Measurements from ENCODE around the gene DDX39A.

DDX39A gene

DNA sequence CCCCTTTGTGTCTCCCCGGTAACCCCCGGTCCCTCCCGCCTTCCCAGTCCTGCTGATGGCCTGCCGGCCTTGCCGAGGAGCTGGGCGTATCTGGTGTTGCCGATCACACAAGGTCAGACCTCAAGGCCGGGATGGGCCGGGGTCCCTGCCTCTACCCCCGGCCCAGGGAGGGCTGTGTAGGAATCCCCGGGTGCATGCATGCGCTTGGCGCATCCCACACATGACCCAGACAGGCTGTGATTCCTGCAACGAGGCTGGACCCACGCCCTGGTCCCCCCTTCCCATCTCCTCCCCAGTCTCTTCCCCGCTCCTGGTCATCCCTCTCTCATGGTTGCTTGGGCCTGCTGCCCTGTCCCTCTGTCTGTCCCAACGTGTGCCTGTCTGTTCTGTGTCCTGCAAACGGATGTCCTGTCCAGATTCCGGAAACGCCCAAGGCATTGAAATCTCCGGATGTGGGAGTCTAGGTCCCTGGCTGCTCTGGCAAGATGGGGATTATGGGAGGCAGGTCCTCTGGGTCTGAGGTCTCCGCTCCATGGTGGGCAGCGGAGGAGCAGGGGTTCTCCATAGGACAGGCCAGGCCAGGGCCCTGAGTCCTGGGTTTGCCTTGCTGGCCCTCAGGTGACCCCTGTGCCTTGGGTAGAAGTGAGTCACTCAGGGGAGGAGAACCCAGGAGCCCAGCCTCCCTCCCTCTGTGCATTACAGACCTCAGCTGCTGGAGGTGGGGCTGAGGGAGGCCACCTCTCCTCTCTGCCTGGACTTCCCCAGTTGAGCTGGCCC, 15.6 kb upstream of the DDX39A start:
- peak in 1 of 56 donors; percentile 12 for DNase-seq

DNA sequence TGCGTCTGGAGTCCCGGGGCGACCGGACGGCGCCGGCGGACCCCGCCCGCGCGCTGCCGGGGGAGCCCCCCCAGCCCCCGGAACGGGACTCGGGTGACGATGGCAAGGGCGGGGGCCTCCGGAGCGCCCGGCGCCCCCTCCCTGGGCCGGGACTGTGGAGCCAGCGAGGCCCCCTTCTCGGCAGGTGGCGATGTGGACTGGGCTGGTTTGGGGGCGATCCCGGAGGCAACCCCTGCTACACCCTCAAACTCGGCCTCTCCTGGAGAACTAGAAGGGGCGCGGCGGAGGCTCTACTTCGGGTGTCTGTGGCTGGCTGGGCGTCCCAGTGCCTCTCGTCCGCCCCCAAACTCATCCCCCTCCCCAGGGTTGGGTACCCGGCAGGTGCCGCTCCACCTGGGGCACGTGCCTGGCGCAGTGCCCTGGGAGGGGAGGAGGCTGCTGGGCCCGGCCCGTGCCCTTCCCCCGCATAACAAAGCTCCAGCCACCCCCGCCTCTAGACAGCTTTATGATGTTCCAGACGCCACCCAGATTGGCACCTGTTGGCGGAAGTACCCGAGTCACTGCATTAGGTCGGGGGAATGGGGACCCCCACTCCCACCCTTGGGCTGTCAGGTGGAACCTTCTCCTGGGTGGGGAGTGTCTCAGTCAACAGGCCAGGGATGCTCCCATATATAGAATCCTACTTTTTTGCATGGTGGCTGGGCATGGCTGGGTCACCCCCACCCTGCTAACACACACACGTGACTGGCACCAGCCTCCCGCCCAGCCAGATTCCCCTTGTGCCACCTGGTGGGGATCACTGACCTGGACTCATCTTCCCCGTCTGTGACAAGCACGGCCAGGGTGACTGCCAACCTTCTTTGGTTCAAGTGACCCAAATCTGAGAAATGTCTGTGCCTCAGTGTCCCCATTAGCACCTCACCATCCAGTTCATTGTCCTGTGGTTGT, 14.7 kb upstream of the DDX39A start:
- DNase-seq: peak in 9 of 56 donors; percentile 11 to 72 (median 44)

DNA sequence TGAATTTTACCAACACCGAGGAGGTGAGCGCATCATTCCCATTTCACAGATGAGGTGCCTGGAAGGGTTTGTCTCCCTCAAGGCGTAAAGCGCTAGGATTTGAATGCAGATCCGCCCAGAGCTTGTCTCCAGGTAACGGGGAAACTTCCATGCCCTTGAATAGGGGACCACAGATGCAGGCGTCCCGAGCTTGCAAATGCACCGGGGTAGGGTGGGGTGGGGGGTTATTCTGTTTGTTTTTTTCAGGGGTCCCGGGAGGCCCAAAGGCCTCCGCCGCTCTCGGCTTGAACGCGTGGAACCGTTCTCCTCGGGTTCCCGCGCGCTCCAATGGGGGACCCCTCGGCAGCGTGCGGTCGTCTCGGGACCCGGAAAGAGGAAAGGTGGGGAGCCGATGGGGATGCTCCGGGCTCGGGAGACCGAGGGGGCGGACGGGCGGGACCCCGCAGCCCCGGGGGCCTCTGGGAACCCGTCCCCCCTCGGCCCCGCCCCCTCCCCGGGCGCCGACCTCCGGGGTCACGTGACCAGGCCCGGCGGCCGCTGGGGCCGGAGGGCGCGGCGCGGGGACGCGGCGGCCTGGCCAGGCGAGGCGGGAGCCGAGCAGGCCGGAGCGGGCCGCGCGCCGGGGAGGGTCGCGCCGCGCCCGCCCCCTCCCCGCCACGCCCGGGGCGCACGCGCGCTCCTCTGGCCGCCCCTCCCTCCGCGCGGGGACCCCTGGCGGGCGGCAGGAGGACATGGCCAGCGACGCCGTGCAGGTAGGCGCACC, 13.8 kb upstream of the DDX39A start, which contains the start of gene PKN1:
TSS of gene PKN1 (plus strand) at position 516 of the 763 bp plus-strand sequence. CDS start at position 732, 216 bp downstream.
- DNase-seq: peak in 33 of 56 donors; percentile 10 to 72 (median 37)

DNA sequence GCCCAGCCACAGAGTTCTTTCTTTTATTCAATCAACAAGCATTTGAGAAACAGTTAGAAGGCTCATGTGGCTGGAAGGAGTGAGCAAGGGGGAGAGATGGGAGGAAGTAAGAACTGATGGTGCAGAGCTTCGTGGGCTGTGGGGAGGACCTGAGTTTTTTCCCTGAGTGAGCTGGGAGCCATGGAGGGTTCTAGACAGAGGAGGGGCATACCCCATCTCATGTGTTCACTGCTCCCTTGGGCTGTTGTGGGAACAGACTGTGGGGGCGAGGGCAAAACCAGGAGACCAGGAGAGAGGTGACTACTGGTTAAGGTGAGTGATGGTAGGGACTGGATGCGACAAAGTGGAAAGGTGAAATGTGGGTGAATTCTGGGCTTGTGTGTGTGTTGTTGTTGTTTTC, 11.6 kb upstream of the DDX39A start:
- no peak for DNase-seq

DNA sequence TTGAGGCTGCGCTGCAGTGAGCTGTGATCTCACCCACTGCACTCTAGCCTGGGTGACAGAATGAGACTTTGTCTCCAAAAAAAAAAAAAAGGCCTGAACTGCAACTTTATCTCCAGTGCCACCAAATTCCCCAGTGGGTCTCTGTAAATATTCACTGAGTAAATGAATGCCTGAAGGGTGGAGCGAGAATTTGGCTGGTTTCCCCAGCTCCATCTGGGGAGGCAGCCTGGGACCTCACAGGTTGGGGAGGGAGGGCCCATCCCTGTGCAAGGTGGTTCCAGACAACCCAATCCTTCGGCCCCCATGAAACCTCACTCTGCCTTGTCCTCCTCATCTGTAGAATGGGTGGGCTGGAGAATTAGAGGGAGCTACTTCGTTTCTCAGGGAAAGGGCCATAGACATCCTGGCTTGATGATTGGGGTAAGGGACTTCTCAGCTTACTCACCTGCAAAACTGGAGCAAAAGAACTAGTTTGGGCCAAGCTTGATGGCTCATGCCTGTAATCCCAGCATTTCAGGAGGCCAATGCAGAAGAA, 9.8 kb upstream of the DDX39A start:
- no peak for DNase-seq

DNA sequence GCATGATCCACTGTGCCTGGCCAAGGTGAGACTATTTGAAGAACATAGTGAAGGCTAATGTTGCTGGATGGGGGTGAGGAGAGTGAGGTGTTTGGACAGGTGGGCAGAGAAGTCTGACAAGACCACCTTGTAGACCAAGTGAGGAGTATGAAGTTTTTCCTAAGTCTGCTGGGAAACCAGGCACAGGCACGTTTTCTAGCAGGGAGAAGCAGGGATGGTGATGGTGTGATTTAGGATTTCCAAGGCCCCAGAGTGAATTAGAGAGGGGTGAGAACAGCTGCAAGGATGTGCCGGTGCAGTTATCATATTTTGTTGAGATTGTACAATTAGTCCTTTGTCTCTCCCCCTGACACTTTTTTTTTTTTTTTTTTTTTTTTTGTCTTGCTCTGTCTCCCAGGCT, 8.3 kb upstream of the DDX39A start:
- no peak for DNase-seq

DNA sequence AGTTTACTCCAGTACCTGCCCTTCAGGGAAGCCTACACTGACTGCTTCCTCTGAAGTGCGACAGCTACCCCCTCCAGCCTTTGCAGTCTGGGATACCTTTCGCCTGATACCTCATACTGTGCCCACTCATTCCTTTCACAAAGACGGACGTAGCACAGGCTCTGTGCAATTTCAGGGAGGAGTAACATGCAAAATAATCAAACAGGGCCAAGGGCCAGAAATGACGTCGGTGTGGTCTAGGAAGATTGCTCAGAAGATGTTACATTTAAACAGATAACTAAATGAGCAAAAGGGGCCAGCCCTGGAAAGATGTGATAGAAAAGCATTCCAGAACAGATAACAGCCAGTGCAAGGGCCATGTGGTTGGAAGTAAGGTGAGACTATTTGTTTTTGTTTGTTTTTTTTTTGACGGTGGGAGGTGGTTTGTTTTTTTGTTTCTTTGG, 6.6 kb upstream of the DDX39A start:
- DNase-seq: no peak

DNA sequence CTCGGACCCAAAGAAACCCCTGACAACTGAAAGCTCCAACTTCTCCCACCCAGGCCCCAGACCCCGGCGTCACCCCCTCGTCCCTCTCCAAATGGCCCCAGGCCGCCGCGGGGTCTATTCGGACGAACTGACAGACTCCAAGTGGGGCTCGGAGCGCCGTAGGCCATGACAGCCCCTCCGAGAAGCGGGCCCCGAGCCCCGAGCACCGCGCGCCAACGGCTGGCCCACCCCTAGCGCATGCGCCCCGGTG, 360 bp downstream of the DDX39A start:
- no peak for DNase-seq

DNA sequence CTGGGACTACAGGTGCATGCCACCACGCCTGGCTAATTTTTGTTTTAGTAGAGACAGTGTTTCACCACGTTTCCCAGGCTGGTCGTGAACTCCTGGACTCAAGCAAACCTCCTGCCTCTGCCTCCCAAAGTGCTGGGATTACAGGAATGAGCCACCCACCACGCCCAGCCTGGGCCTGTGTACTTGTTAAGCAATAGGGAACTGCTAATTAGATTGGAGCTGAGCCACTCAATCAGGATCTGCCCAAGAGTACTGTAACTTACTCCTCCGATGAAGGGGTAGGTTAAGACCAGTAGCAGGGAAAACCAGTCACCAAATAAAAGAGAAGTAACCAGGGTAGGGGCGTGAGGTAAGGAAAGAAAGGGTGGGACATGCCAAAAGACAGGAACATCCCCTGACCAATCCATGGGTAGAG, 2.3 kb downstream of the DDX39A start:
- no peak for DNase-seq

DNA sequence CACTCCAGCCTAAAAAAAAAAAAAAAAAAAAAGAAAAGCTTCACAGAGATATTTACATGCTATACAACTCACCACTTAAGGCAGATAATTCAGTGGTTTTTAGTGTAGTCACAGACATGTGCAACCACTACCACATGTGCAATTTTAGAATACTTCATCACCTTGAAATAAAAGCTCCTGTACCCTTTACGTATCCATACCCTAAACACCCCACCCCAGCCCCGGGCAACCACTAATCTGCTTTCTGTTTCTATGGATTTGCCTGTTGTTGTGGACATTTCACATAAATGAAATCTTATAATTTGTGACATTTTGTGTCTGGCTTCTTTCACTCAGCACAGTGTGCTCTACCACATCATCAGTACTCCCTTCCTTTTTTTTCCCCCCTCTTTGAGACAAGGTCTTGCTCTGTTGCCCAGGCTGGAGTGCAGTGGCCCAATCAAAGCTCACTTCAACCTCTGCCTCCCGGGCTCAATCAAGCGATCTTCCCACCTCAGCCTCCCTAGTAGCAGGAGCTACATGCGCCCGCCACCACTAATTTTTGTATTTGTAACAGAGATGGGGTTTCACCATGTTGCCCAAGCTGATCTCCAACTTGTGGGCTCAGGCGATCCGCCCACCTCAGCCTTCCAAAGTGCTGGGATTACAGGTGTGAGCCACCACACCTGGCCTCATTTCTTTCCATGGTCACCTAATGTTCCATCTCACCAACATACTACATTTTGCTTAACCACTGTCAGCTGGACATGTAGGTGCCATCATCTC, 4.0 kb downstream of the DDX39A start:
- no peak for DNase-seq

DNA sequence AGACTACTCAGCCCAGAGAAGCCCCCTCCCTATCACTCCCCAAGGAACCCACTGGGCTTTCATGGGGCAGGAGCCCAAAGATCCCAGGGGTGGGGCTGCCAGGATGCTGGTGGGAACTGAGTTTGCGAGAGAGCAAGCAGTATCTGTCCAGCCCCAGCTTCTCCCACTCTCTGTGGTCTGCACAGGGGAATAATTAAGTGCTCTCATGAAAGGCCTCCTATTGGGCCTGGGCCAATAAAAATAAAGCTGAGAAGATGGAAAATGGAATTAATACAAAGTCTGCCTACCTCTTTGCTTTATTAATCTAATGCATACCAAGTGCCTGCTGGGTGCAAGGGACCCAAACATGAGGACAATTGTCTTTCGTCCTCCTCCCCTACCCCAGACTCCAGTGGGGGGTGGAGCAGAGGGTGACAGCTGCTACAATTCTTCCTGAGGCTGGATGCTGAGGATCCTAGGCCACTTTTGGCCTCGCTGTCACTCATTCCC, 5.4 kb downstream of the DDX39A start:
- no peak for DNase-seq

DNA sequence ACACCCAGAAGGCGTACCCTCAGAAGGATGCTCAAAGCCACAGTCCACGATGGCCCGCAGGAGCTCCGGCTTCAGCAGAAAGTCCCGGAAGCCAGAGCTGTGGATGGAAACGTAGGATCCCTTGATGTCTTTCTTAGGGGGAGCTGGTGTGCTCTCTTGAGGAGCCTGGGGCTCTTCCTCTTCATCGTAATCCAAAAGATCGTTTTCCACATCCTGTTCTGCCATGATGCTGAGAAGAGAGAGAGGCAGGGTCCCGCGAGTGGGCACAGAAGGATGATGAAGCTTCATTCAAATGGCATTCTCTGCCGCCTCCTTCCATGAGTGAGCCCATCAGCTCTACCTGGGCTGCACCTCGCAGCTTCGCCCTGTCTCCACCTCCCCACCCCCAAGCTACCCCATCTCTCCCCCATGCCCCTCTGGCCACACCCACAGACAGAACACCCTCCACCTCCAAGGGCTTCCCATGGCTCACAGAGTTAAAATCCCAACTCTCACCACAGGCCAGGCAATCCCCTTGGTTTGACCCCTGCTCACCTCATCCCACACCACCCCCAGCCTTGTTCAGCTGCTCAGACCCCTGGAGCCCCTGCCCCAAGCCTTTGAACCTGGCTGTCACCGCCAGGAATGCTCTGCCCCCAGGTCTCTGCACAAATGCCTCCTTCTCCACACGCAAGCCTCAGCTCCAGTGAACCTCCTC, 6.0 kb downstream of the DDX39A start:
- no peak for DNase-seq

DNA sequence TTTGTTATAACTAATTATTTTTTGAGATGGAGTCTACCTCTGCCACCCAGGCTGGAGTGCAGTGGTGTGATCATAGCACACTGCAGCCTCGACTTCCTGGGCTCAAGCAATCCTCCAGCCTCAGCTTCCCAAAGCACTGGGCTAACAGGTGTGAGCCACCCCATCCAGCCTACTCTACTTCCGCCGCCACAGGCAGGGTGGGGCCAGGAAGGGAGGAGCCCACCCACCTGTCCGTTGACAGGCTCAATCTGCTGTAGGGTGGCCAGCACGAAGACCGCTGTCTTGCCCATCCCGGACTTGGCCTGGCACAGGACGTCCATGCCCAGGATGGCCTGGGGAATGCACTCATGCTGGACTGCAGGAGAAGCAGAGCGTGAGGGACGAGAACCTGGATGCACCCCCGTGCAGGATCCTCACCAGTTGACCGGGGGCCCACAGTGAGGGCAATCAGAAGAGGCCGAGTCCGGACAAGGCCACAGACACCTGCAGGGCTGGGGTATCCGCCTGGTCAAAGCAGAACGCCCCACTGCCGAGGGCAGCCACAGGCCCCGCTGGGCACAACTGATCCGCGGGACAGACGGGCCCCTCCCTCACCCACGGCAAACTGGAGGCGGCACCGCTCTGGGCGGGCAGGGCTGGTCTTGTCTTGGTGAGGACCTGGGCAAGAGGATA, 6.7 kb downstream of the DDX39A start:
- no peak for DNase-seq

DNA sequence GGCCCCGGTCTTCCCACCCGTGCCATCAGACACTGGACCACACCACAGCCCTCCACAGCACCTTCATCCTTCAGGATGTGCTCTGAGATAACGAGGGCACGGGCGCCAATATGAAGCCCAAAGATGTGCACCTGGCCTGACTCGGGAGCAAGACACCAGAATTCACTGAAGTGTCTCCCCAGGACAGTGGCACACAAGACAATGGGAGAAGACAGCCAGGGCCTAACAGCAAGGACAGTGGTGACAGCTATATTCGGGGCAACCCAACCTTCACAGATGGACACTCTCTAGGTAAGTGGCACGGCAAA, 7.2 kb downstream of the DDX39A start:
- no peak for DNase-seq

DNA sequence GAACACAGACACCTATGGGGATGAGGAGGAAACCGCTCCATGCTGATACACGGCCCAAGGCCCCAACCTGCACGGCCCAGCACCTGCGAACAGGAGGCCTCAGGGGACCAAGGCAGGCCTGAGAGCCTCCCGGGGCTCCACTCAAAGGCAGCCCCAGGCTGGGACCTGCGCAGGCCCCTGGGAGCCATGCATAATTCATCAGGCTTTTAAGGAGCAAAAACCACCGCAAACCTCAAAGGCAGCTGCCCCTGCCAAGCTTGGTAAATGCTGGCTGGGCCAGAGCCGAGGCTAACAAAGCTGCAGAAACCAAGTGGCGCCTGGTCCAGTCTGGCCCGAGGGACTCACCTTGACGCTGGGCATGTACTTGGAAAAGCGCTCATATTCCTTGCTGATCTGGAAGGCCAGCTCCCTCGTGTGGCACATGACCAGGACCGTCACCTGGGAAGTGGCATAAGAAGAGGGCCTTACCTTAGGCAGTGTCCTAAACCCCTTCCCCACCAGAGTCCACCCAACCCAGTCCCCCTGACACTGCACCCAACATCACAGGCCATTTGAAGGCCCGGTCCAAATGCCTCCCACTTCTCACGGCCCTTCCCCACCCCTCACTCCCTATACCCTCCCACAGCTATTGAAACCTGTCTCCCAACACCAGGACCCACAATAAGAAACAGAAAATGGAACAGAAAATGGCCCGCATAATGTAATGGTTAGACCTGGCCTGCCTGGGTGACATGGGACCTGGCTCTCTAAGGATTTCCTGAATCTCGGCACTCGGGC, 7.8 kb downstream of the DDX39A start:
- DNase-seq: no peak

DNA sequence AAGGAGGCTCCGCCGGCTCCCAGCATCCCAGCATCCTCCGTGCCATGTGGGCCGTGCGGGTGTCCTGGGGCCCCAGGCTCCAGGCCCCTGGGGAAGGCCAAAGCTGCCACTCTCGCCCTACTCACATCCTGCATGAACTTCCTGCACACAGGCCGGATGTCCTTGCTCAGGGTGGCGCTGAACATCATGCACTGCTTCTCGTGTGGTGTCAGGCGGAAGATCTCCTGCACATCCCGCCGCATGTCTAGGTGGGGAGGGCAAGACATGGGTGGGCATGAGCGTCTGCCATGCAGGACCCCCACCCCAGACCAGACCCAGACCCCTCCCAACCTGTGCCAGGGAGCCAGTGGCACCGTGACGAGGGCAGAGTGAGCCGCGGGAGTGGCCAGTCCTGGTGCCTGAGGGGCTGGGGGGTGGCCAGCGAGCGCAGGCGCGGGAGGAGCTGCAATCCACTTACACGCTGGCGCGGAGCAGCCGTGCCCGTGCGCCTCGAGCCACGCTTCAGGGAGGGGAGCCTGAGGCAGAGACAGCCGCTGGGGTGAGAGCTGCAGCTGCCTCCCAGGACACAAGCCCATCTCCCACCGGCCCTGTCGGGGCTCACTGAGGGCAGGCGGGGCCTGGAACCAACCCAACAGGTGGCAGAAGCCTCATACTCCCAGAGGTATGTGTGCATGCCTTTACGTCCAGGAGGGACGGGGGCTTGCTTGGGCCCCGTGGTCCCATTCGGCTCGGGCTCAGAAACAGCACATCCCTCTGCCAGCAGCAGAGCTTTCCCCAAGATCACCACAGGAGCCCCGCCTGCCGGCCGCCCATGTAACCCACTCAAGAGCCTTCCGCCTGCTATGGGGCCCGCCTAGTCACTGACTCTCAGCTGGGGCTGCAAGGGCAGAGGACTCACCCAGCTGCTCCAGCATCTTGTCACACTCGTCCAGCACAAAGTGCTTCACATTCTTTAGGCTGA, 8.8 kb downstream of the DDX39A start:
- no peak for DNase-seq

All from amygdala (tissue), 56 donors.